ENCODE data around the gene ABHD18. TPM values are rescaled to one million over a fixed set of nuclear protein-coding genes. Genes with fewer than 3 reads are reported as not detected.
"Not testable (repeated sequence)": the region's sequence is repeated elsewhere in the genome, so short reads cannot be mapped to it uniquely, and the experiment has no call there.

ABHD18 gene
- total RNA-seq, 1 donor from 2014 or later, result 12.6 TPM

DNA sequence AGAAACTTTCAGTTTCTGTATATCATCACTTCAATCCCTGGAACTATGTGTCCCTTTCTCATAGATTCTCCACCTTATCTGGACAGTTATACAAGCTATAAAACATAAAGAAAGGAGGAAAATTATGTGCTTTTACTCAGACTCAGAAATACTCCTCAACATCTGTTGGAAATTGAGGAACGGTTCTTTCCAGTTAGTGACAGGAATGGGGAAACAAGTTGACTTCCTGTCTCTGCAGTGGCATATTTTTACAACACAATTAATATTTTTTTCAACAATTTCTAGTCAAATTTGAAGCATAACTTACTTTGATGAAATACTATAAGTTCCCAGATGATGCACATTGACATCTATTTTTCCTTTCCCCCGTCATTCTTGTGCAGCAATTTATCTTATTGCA lies 27.9 kb downstream of the ABHD18 start:
- no peak for DNase-seq

GRCh38 chr4:127995776-127996175 lies 30.6 kb downstream of the ABHD18 start:
- no peak for DNase-seq

GRCh38 chr4:127996521-127996920 lies 31.3 kb downstream of the ABHD18 start:
- not testable (repeated sequence) for DNase-seq

DNA sequence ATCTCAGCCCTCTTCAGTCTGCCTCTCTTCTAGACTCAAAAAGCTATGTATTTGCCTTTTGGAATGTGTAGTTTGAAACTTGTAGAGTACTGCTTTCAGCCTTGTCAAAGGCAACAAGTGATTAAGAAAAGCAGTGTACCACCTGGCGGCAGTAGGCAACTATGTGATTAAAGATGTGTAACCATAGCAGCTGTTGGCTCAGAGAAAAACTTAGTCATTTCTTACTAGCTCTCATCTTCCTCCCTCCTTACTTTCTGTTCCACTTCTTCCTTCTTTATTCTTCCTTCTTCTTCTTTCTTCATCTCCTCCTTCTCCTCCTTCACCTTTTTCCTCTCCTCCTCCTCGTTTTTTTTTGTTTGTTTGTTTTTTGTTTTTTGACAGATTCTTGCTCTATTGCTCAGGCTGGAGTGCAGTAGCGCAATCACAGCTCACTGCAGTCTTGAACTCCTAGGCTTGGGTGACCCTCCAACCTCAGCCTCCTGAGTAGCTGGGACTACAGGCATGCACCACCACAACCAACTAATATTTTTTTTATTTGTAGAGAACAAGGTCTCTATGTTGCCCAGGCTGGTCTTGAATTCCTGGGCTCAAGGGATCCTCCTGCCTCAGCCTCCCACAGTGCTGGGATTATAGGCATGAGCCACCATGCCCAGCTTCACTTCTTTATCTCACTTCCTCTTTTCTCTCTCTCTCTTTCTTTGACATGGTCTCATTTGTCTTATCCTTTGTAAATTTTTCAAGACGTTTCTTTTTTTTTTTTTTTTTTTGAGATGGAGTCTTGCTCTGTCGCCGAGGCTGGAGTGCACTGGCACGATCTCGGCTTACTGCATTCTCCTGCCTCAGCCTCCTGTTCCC lies 32.6 kb downstream of the ABHD18 start:
- DNase-seq, result no peak

GRCh38 chr4:128006592-128006991 lies 41.4 kb downstream of the ABHD18 start:
- DNase-seq, result no peak

- no peak for DNase-seq
These were observed 44.2 kb downstream of the ABHD18 start for GRCh38 chr4:128009428-128009827.

DNA sequence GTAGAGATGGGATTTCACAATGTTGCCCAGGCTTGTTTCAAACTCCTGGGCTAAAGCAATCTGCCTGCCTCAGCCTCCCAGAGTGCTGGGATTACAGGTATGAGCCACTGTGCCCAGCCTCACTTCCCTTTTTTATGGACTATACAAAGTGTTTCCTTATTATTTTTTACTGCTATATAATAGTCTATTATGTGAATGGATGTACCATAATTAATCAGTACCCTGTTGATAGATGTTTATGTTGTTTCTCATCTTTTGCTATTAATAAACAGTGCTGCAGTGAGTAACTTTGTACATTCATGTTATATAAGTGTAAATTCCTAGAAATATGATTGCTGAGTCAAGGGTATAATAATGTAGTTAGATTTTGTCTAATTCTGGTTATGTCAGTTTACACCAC lies 60.1 kb downstream of the ABHD18 start:
- DNase-seq, result no peak

GRCh38 chr4:128029907-128030306 lies 64.7 kb downstream of the ABHD18 start:
- no peak for DNase-seq

DNA sequence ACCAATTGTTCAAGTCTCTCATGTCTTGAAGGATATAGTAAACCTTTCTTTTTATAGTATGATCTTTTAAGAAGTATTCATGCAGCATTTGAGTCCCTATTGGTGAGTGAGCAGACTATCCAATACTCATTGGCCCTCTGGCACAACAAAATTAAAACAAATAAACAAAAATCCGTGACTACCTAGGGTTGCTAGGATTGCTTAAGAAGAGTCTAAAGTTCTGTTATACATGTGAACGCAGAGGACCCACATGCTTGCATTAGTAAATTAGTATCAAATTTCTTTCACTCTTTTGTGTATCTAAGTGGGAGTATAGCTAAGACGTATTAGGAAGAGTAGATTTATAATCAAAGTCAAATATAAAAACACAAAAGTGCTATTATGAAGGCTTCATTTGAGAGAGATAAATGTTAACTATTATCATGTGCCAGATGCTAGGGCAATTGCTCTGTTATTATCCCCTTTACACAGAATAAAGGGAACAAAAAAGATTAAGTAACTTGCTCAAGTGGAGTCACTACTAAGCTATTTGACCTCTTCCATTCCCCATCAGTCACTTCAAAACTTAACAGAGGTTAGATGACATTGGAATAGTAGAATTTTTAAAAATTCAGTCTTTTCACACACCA lies 66.7 kb downstream of the ABHD18 start:
- DNase-seq, result no peak

GRCh38 chr4:128039568-128039967 lies 74.4 kb downstream of the ABHD18 start:
- DNase-seq, result no peak

GRCh38 chr4:128047019-128047418 lies 81.8 kb downstream of the ABHD18 start:
- not testable (repeated sequence) for DNase-seq

DNA sequence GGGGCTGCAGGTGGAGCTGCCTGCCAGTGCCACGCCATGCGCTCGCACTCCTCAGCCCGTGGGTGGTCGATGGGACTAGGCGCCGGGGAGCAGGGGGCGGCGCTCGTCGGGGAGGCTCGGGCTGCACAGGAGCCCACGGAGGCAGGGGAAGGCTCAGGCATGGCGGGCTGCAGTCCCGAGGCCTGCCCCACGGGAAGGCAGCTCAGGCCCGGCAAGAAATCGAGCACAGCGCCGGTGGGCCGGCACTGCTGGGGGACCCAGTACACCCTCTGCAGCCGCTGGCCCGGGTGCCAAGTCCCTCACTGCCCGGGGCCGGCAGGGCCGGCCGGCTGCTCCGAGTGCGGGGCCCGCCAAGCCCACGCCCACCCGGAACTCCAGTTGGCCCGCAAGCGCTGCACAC lies 82.3 kb downstream of the ABHD18 start:
- DNase-seq, result not testable (repeated sequence)

DNA sequence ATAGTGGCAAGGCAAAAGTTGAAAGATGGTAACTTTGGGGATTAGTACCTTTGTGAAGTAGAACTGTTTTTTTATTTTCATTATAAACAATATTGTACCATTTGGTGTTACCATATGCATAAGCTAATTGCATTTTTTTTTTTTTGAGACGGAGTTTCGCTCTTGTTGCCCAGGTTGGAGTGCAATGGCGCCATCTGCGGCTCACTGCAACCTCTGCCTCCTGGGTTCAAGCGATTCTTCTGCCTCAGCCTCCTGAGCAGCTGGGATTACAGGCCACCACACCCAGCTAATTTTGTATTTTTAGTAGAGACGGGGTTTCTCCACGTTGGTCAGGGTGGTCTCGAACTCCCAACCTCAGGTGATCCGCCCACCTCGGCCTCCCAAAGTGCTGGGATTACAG lies 86.0 kb downstream of the ABHD18 start:
- peak; percentile 8 for DNase-seq

DNA sequence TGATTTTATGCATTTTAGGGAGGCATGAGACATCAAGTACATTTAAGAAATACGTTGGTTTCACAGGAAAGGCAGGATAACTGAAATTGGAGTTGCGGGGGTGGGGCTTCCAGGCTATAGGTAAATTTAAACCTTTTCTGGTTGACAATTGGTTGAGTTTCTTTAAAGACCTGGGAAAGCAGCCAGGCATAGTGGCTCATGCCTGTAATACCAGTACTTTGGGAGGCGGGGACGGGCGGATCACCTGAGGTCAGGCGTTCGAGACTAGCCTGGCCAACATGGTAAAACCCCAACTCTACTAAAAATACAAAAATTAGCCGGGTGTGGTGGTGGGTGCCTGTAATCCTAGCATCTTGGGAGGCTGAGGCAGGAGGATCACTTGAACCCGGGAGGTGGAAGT lies 89.7 kb downstream of the ABHD18 start:
- not testable (repeated sequence) for DNase-seq

- DNase-seq, result not testable (repeated sequence)
These were observed 90.4 kb downstream of the ABHD18 start for GRCh38 chr4:128055441-128056206.

- no peak for DNase-seq
These were observed 91.2 kb downstream of the ABHD18 start for GRCh38 chr4:128056396-128056795.

DNA sequence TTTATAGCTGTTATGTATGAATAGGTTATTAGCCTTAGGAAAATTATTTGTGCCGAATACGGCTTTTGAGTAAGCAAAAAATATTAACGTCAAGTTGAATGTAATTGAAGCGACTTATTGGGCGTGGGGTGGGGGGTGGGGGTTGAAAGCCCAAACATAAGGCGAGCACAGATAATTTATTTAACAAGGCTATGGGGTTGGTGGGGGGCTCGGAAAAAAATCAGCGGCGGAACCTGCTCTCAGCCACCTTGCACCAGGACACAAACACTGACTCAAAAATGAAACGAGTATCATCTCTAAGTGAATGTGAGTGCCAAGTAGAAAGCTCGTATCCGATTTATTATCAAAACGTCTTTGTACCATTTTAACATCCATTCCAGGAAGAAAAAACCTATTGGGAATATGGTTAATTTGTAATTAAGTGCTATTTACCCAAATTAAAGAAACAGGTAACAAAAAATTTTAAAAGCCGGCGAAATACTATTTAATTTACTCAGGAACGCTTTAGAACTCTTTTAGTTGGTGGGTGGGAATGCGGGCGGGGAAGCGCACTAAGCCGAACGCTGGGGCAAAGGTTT lies 95.0 kb downstream of the ABHD18 start:
- peak; percentile 28 for DNase-seq

DNA sequence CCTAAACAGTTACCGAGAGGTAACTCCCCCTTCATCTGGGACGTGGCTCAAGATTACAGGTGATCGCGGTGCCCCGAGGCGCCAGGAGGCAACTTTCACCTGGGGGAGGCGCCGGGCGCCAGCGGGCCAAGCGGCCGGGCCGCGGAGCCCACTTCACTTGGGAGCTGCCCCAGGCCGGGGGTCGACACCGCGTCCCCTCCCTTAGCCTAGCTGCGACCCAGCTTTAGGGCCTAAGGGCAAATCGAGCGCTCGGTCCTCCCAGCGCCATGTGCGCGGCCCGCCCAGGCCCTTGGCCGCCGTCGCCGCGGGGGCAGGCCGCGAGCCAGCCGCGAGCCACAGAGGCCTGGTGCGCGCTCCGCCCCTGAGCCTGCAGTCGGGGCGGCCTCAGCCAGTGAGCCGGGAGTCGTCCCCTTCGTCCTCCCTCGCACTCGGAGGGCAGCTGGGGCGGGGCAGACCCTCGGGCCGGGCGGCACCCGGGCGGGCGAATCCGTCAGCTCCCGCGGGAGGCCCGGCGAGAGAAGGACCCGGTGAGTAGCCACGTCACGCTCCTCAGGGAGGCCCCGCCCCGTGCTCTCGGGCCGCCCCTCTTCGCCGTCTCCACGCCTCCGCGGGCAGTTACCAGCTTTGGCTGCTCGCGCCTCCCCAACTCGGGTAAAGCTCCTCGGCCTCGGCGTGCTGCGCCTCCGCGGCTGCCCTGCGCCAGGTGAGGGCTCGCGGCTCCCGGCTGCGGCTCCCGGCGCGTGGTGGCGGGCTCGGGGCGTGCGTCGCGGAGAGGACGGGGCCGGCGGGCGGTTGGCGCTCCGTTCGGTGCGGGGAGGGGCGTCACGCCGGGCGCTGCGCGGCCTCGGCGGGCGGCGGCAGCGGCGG lies 95.7 kb downstream of the ABHD18 start, which contains the start of gene LARP1B:
Gene LARP1B, plus strand, starts transcription at position 614 of the 867 bp plus-strand sequence. CDS start 13,640 bp downstream, outside the sequence.
- peak; percentile 98 for DNase-seq

- peak; percentile 63 for DNase-seq
These were observed 96.6 kb downstream of the ABHD18 start for GRCh38 chr4:128061566-128062536.

DNA sequence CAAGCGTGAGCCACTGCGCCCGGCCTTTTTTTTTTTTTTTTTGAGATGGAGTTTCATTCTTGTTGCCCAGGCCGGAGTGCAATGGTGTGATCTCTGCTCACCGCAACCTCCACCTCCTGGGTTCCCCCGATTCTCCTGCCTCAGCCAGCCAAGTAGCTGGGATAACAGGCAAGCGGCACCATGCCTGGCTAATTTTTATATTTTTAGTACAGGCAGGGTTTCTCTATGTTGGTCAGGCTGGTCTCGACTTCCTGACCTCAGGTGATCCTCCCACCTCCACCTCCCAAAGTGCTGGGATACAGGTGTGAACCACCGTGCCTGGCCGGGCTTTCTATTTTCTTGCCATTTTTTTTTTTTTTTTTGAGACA lies 101.2 kb downstream of the ABHD18 start:
- DNase-seq, result not testable (repeated sequence)

- DNase-seq, result peak; percentile 76
These were observed 103.7 kb downstream of the ABHD18 start for GRCh38 chr4:128068918-128069317.

Data from dermis blood vessel endothelial cell (primary cell).